Nephron progenitor cell (in vitro differentiated cells): ENCODE data around the gene TSSK6.
A peak's percentile ranks its signal among the peaks of the same experiment; 100 is the strongest.

Source experiments
- DNase-seq: peaks from one replicate; pipeline ENCODE4 v3.0.0; 2021
- H3K27ac Mint-ChIP-seq: 2 replicates; pipeline ENCODE4 v1.8.0; 2021; ENCODE audit warnings: mild to moderate bottlenecking, moderate library complexity, mixed read lengths
- H3K27me3 Mint-ChIP-seq: 2 replicates; pipeline ENCODE4 v1.8.0; 2021; ENCODE audit warnings: mild to moderate bottlenecking, low read depth, mixed read lengths; ENCODE audit not compliant: poor library complexity
- H3K36me3 Mint-ChIP-seq: 2 replicates; pipeline ENCODE4 v1.8.0; 2021; ENCODE audit warnings: low read depth, mixed read lengths
- H3K4me1 Mint-ChIP-seq: 2 replicates; pipeline ENCODE4 v1.8.0; 2021; ENCODE audit warnings: mixed read lengths
- H3K4me3 Mint-ChIP-seq: 2 replicates; pipeline ENCODE4 v1.8.0; 2021; ENCODE audit warnings: mild to moderate bottlenecking, moderate library complexity, mixed read lengths
- H3K9me3 Mint-ChIP-seq: 2 replicates; pipeline ENCODE4 v1.8.0; 2021; ENCODE audit warnings: mild to moderate bottlenecking, moderate library complexity, mixed read lengths
- CTCF ChIP-seq: fragments of 200-600 bp; sonication (generic); IDR thresholded peaks from 2 replicates; pipeline ENCODE4 v1.5.0; 2021; ENCODE audit warnings: antibody characterized with exemption

TSSK6 gene

GRCh38 chr19:19502808-19503602 is 12.3 kb downstream of the TSSK6 start:
- Mint-ChIP-seq H3K4me3 (no peak overlapping the region), H3K27me3 (no peaks in the 10 kb centered on the region), H3K4me1 (peaks cover 15% of the 10 kb centered on the region), H3K9me3 (no peaks in the 10 kb centered on the region), H3K36me3 (peaks cover 53% of the 10 kb centered on the region), H3K27ac (peak overlapping the region; percentile 66)
- no peak for DNase-seq
- TF ChIP-seq CTCF: no peak

GRCh38 chr19:19502281-19502680 is 13.1 kb downstream of the TSSK6 start:
- Mint-ChIP-seq H3K27ac (no peak overlapping the region), H3K36me3 (peaks cover 50% of the 10 kb centered on the region)

GRCh38 chr19:19501798-19502197 is 13.6 kb downstream of the TSSK6 start:
- Mint-ChIP-seq H3K36me3 (peaks cover 53% of the 10 kb centered on the region), H3K9me3 (no peaks in the 10 kb centered on the region), H3K27ac (peak overlapping the region; percentile 79), H3K4me1 (peaks cover 8% of the 10 kb centered on the region), H3K27me3 (peaks cover under 1% of the 10 kb centered on the region), H3K4me3 (no peak overlapping the region)
- DNase-seq: no peak
- TF ChIP-seq CTCF: no peak

More at GRCh38 chr19:19502281-19502680, 13.1 kb downstream of the TSSK6 start:
- H3K9me3 Mint-ChIP-seq: no peaks in the 10 kb centered on the region
- DNase-seq: no peak
- no peak for TF ChIP-seq CTCF
- peaks cover 8% of the 10 kb centered on the region for H3K4me1 Mint-ChIP-seq
- H3K4me3 Mint-ChIP-seq: no peak overlapping the region
- H3K27me3 Mint-ChIP-seq: no peaks in the 10 kb centered on the region

- no peak overlapping the region for H3K4me3 Mint-ChIP-seq
- H3K4me1 Mint-ChIP-seq: peaks cover 2% of the 10 kb centered on the region
- H3K27ac Mint-ChIP-seq: no peak overlapping the region
- H3K36me3 Mint-ChIP-seq: peaks cover 50% of the 10 kb centered on the region
- no peak for DNase-seq
- TF ChIP-seq CTCF: no peak
- H3K27me3 Mint-ChIP-seq: peaks cover 2% of the 10 kb centered on the region
- H3K9me3 Mint-ChIP-seq: no peaks in the 10 kb centered on the region
These were observed 14.2 kb downstream of the TSSK6 start for GRCh38 chr19:19500975-19501644.

- no peak for DNase-seq
- H3K4me1 Mint-ChIP-seq: no peaks in the 10 kb centered on the region
- peaks cover 2% of the 10 kb centered on the region for H3K27me3 Mint-ChIP-seq
- TF ChIP-seq CTCF: no peak
- no peaks in the 10 kb centered on the region for H3K9me3 Mint-ChIP-seq
- no peak overlapping the region for H3K4me3 Mint-ChIP-seq
- H3K36me3 Mint-ChIP-seq: peaks cover 49% of the 10 kb centered on the region
- peak overlapping the region; percentile 91 for H3K27ac Mint-ChIP-seq
These were observed 15.9 kb downstream of the TSSK6 start for GRCh38 chr19:19499272-19499995.
